H9 (cell line): ENCODE data around the gene AKIRIN2. TPM values are rescaled to one million over a fixed set of nuclear protein-coding genes. Genes with fewer than 3 reads are reported as not detected.

Source experiments
- DNase-seq: peaks from one replicate; pipeline ENCODE4 v3.0.0-alpha.2; 2017
- H2AFZ ChIP-seq: one replicate; pipeline ENCODE4 v1.6.1; 2013; ENCODE audit warnings: mild to moderate bottlenecking, low read length, control low read depth, moderate library complexity
- H2AK5ac ChIP-seq: 2 replicates; pipeline ENCODE4 v1.6.1; 2013; ENCODE audit warnings: low read length, control low read depth, mixed read lengths; ENCODE audit not compliant: insufficient read length
- H2BK120ac ChIP-seq: one replicate; pipeline ENCODE4 v1.6.1; 2013; ENCODE audit warnings: low read depth, mild to moderate bottlenecking, low read length, control low read depth, inconsistent platforms; ENCODE audit not compliant: poor library complexity, severe bottlenecking
- H2BK12ac ChIP-seq: 2 replicates; pipeline ENCODE4 v1.6.1; 2013; ENCODE audit warnings: low read length, control low read depth, mixed read lengths, low read depth; ENCODE audit not compliant: insufficient read length
- H2BK15ac ChIP-seq: 2 replicates; pipeline ENCODE4 v1.6.1; 2013; ENCODE audit warnings: low read depth, low read length, control low read depth
- H2BK20ac ChIP-seq: one replicate; pipeline ENCODE4 v1.6.1; 2013; ENCODE audit warnings: low read depth, mild to moderate bottlenecking, low read length, control low read depth, inconsistent platforms; ENCODE audit not compliant: poor library complexity, severe bottlenecking
- H2BK5ac ChIP-seq: 2 replicates; pipeline ENCODE4 v1.6.1; 2013; ENCODE audit warnings: low read length, control low read depth, mixed read lengths; ENCODE audit not compliant: insufficient read length
- H3K14ac ChIP-seq: 2 replicates; pipeline ENCODE4 v1.6.1; 2013; ENCODE audit warnings: low read length, control low read depth; ENCODE audit not compliant: insufficient read depth
- H3K18ac ChIP-seq: 2 replicates; pipeline ENCODE4 v1.6.1; 2013; ENCODE audit warnings: low read depth, mild to moderate bottlenecking, mixed read lengths, low read length, control low read depth; ENCODE audit not compliant: insufficient read length
- H3K23ac ChIP-seq: 2 replicates; pipeline ENCODE4 v1.6.1; 2013; ENCODE audit warnings: low read length, control low read depth, mixed read lengths, low read depth; ENCODE audit not compliant: insufficient read length
- H3K23me2 ChIP-seq: 2 replicates; pipeline ENCODE4 v1.6.1; 2013; ENCODE audit warnings: low read depth, mild to moderate bottlenecking, mixed read lengths, low read length, control low read depth; ENCODE audit not compliant: insufficient read length, poor library complexity, severe bottlenecking
- H3K27ac ChIP-seq: 2 replicates; pipeline ENCODE4 v1.5.1; 2013; ENCODE audit warnings: low read length, control low read depth, mixed read lengths, low read depth; ENCODE audit not compliant: insufficient read length
- H3K27me3 ChIP-seq: 2 replicates; pipeline ENCODE4 v1.6.1; 2013; ENCODE audit warnings: low read length, control low read depth, inconsistent platforms; ENCODE audit not compliant: insufficient read depth
- H3K4ac ChIP-seq: 2 replicates; pipeline ENCODE4 v1.6.1; 2013; ENCODE audit warnings: low read depth, mild to moderate bottlenecking, control low read depth, inconsistent platforms, low read length, moderate library complexity
- H3K4me1 ChIP-seq: 2 replicates; pipeline ENCODE4 v1.6.1; 2013; ENCODE audit warnings: low read length, control low read depth, inconsistent platforms; ENCODE audit not compliant: insufficient read depth
- H3K4me2 ChIP-seq: 2 replicates; pipeline ENCODE4 v1.6.1; 2013; ENCODE audit warnings: low read length, control low read depth, mixed read lengths; ENCODE audit not compliant: insufficient read length, insufficient read depth
- H3K56ac ChIP-seq: 2 replicates; pipeline ENCODE4 v1.6.1; 2013; ENCODE audit warnings: low read depth, mild to moderate bottlenecking, mixed read lengths, low read length, control low read depth; ENCODE audit not compliant: insufficient read length
- H3K79me1 ChIP-seq: 2 replicates; pipeline ENCODE4 v1.6.1; 2013; ENCODE audit warnings: low read depth, mild to moderate bottlenecking, moderate library complexity, low read length, control low read depth, inconsistent platforms; ENCODE audit not compliant: insufficient read depth, poor library complexity, severe bottlenecking
- H3K79me2 ChIP-seq: 2 replicates; pipeline ENCODE4 v1.6.1; 2013; ENCODE audit warnings: low read length, control low read depth, inconsistent platforms; ENCODE audit not compliant: insufficient read depth
- H3K9ac ChIP-seq: 2 replicates; pipeline ENCODE4 v1.6.1; 2013; ENCODE audit warnings: low read length, control low read depth, mixed read lengths; ENCODE audit not compliant: insufficient read length; ENCODE audit errors: extremely low read depth
- H3K9me3 ChIP-seq: one replicate; pipeline ENCODE4 v1.6.1; 2013; ENCODE audit warnings: low read depth, low read length, inconsistent platforms; ENCODE audit not compliant: control insufficient read depth
- H3T11ph ChIP-seq: one replicate; pipeline ENCODE4 v1.6.1; 2013; ENCODE audit warnings: mild to moderate bottlenecking, low read length, control low read depth, inconsistent platforms
- H4K20me1 ChIP-seq: one replicate; pipeline ENCODE4 v1.6.1; 2013; ENCODE audit not compliant: control insufficient read depth, insufficient read length, insufficient read depth
- H4K5ac ChIP-seq: 2 replicates; pipeline ENCODE4 v1.6.1; 2013; ENCODE audit warnings: low read depth, mild to moderate bottlenecking, mixed read lengths, low read length, control low read depth; ENCODE audit not compliant: insufficient read length
- H4K8ac ChIP-seq: replicated peaks from 2 replicates; pipeline ENCODE4 v1.6.1; 2013; ENCODE audit warnings: low read length, control low read depth, mixed read lengths, low read depth; ENCODE audit not compliant: insufficient read length
- H4K91ac ChIP-seq: 2 replicates; pipeline ENCODE4 v1.6.1; 2013; ENCODE audit warnings: low read depth, mild to moderate bottlenecking, moderate library complexity, mixed read lengths, low read length, control low read depth; ENCODE audit not compliant: insufficient read length
- H3K27ac Mint-ChIP-seq, 3 experiments: 2 replicates in 2 of 3; 3 replicates in 1 of 3; pipeline ENCODE4 v1.8.0; 2020 to 2021; ENCODE audit warnings: mixed read lengths in 3 of 3, mild to moderate bottlenecking in 1 of 3, moderate library complexity in 1 of 3
- H3K27me3 Mint-ChIP-seq: 2 replicates; pipeline ENCODE4 v1.8.0; 2021; ENCODE audit warnings: low read depth, mild to moderate bottlenecking, moderate library complexity, mixed read lengths
- H3K36me3 Mint-ChIP-seq, 3 experiments: 2 replicates in 2 of 3; 3 replicates in 1 of 3; pipeline ENCODE4 v1.8.0; 2020 to 2021; ENCODE audit warnings: low read depth in 3 of 3, mixed read lengths in 3 of 3; ENCODE audit not compliant: insufficient read depth in 1 of 3
- H3K4me1 Mint-ChIP-seq, 2 experiments: 2 replicates each; pipeline ENCODE4 v1.8.0; 2020; ENCODE audit warnings: mixed read lengths in 2 of 2
- H3K4me3 Mint-ChIP-seq, 2 experiments: 2 replicates in 1 of 2; 3 replicates in 1 of 2; pipeline ENCODE4 v1.8.0; 2020 to 2021; ENCODE audit warnings: mild to moderate bottlenecking in 2 of 2, mixed read lengths in 2 of 2, moderate library complexity in 1 of 2
- H3K9me3 Mint-ChIP-seq, 2 experiments: 2 replicates in 1 of 2; 3 replicates in 1 of 2; pipeline ENCODE4 v1.8.0; 2020; ENCODE audit warnings: mild to moderate bottlenecking in 2 of 2, mixed read lengths in 2 of 2, moderate library complexity in 1 of 2
- CTCF ChIP-seq: fragments of 200-600 bp; sonication (generic); conservative IDR thresholded peaks from 3 replicates; pipeline ENCODE4 v1.8.0; 2021; ENCODE audit warnings: antibody characterized with exemption, mild to moderate bottlenecking
- WGBS: extraction: QIAGEN DNeasy Blood & Tissue Kit; methylation state at CpG from one replicate; pipeline ENCODE4 v1.1.7; 2013; ENCODE audit warnings: missing lambda C conversion rate, low lambda C conversion rate, mixed read lengths; ENCODE audit not compliant: insufficient read length; ENCODE audit errors: extremely low coverage; 5-methylcytosine and 5-hydroxymethylcytosine counted together
- total RNA-seq: library from RNA; stranded (reverse); gene quantifications from 2 replicates; pipeline ENCODE4 v1.2.1, GENCODE V29; 2021

AKIRIN2 gene
- total RNA-seq, 1 experiment from 2014 or later, result 75.7 TPM

- WGBS, result no CpG with 5 or more reads among the region's 4 CpGs
- Histone ChIP-seq H2BK20ac (no peak overlapping the region), H3K27ac (no peak overlapping the region), H4K5ac (no peak overlapping the region), H3K4me1 (no peaks in the 10 kb centered on the region), H3K23me2 (no peaks in the 10 kb centered on the region), H3K4me2 (no peak overlapping the region), H2BK5ac (no peak overlapping the region), H3K79me2 (no peaks in the 10 kb centered on the region), H3K4ac (no peak overlapping the region), H3K27me3 (no peaks in the 10 kb centered on the region), H4K20me1 (no peaks in the 10 kb centered on the region), H3K9me3 (no peaks in the 10 kb centered on the region), H3K14ac (no peak overlapping the region), H3K23ac (no peak overlapping the region), H3K56ac (no peak overlapping the region), H3T11ph (no peak overlapping the region), H3K79me1 (no peaks in the 10 kb centered on the region), H3K18ac (no peak overlapping the region), H4K8ac (no peak overlapping the region), H2BK15ac (no peak overlapping the region), H4K91ac (no peak overlapping the region), H2AFZ (no peak overlapping the region), H2AK5ac (no peak overlapping the region), H3K9ac (no peak overlapping the region), H2BK120ac (no peak overlapping the region), H2BK12ac (no peak overlapping the region)
- H3K36me3 Mint-ChIP-seq, result peaks cover 0 to 14% (median 2%) of the 10 kb centered on the region in 3 experiments; a peak in 4 of 7 replicates
- DNase-seq, result no peak
- no peaks in the 10 kb centered on the region for H3K27me3 Mint-ChIP-seq
- H3K27ac Mint-ChIP-seq, result no peak overlapping the region
- H3K9me3 Mint-ChIP-seq, result peaks cover 12 to 16% of the 10 kb centered on the region in 2 experiments
- no peaks in the 10 kb centered on the region for H3K4me1 Mint-ChIP-seq
- H3K4me3 Mint-ChIP-seq, result no peak overlapping the region
- no peak for TF ChIP-seq CTCF
Measured at GRCh38 chr6:87738744-87739143, 36.7 kb upstream of the AKIRIN2 start.
